VCaP (cell line): ENCODE data around the gene DENR.

Experiments used
- H3K27ac ChIP-seq: fragments of 450-650 bp; 2 replicates; pipeline ENCODE4 v1.5.1; 2017
- CTCF ChIP-seq: fragments of 450-650 bp; conservative IDR thresholded peaks from 2 replicates; pipeline ENCODE4 v1.5.1; 2017; ENCODE audit warnings: mild to moderate bottlenecking, moderate library complexity

Gene DENR

GRCh38 chr12:122820138-122820537 is 67.5 kb downstream of the DENR start:
- TF ChIP-seq CTCF: no peak

More at GRCh38 chr12:122820138-122820537, 67.5 kb downstream of the DENR start:
- H3K27ac ChIP-seq: no peak overlapping the region
